A673 (cell line): ENCODE results near the gene SGK1. TPM values are rescaled to one million over a fixed set of nuclear protein-coding genes. Genes with fewer than 3 reads are reported as not detected.

Source experiments
- BruUV-seq: library from RNA; stranded (reverse); fragments of 400-500 nt; replicated peaks from 2 replicates; lab custom pipeline; 2021; lab: Mats Ljungman, UMichigan
- CTCF ChIA-PET: fragments of 300-600 bp; sonication (Branson Sonifier 250); formaldehyde crosslinking; loops from one replicate; lab custom pipeline; 2022; ENCODE audit warnings: antibody characterized with exemption; lab: Charles Lee
- POLR2A ChIA-PET: fragments of 300-600 bp; sonication (Branson Sonifier 250); formaldehyde crosslinking; loops from one replicate; lab custom pipeline; 2022; ENCODE audit warnings: antibody characterized with exemption; ENCODE audit not compliant: low non-redundant PET; lab: Charles Lee
- DNase-seq: peaks from one replicate; pipeline ENCODE4 v3.0.0-alpha.2; 2015; ENCODE audit warnings: low spot score
- H3K27ac ChIP-seq: fragments of 200-600 bp; sonication (generic); 2 replicates; pipeline ENCODE4 v1.5.1; 2016; ENCODE audit warnings: mixed run types, low read depth, mild to moderate bottlenecking, mixed read lengths, antibody characterized with exemption, low read length; ENCODE audit not compliant: poor library complexity, severe bottlenecking
- H3K27me3 ChIP-seq: fragments of 200-600 bp; sonication (generic); replicated peaks from 2 replicates; pipeline ENCODE4 v1.6.1; 2017; ENCODE audit warnings: mixed run types, low read depth, mild to moderate bottlenecking, mixed read lengths, antibody characterized with exemption, low read length; ENCODE audit not compliant: insufficient read depth, poor library complexity
- H3K36me3 ChIP-seq: fragments of 200-600 bp; sonication (generic); 2 replicates; pipeline ENCODE4 v1.6.1; 2016; ENCODE audit warnings: mixed run types, mild to moderate bottlenecking, mixed read lengths, antibody characterized with exemption, low read length; ENCODE audit not compliant: insufficient read depth, poor library complexity, severe bottlenecking
- H3K4me1 ChIP-seq: fragments of 200-600 bp; sonication (generic); 2 replicates; pipeline ENCODE4 v1.6.1; 2017; ENCODE audit warnings: mixed run types, mild to moderate bottlenecking, mixed read lengths, antibody characterized with exemption, low read length; ENCODE audit not compliant: insufficient read depth, poor library complexity, severe bottlenecking
- H3K4me3 ChIP-seq: fragments of 200-600 bp; sonication (generic); 2 replicates; pipeline ENCODE4 v1.5.1; 2016; ENCODE audit warnings: low read depth, mixed run types, mild to moderate bottlenecking, mixed read lengths, low read length; ENCODE audit not compliant: poor library complexity, severe bottlenecking
- H3K9me3 ChIP-seq: fragments of 200-600 bp; sonication (generic); 2 replicates; pipeline ENCODE4 v1.6.1; 2016; ENCODE audit warnings: mixed run types, low read depth, mild to moderate bottlenecking, mixed read lengths, antibody characterized with exemption, low read length; ENCODE audit not compliant: poor library complexity, severe bottlenecking
- CTCF ChIP-seq: fragments of 300-800, 200-600 bp; sonication (generic); conservative IDR thresholded peaks from 2 replicates; pipeline ENCODE4 v1.5.1; 2017; ENCODE audit warnings: low read depth, mild to moderate bottlenecking, antibody characterized with exemption, low read length, moderate library complexity, mixed read lengths
- EZH2 ChIP-seq: fragments of 200-600 bp; sonication (generic); IDR thresholded peaks from 2 replicates; pipeline ENCODE4 v1.6.1; 2017; ENCODE audit warnings: borderline replicate concordance, low read depth, mild to moderate bottlenecking, mixed read lengths, antibody characterized with exemption, low read length; ENCODE audit not compliant: poor library complexity, severe bottlenecking
- intact Hi-C: fragments of 100-400 bp; cut with micrococcal nuclease; formaldehyde crosslinking; loops from one replicate; pipeline ENCODE4 v1.10.0; 2022; ENCODE audit not compliant: unreplicated experiment
- total RNA-seq: library from RNA; stranded (reverse); gene quantifications from 2 replicates; pipeline ENCODE4 v1.2.3, GENCODE V29; 2021

The SGK1 gene
- total RNA-seq, 1 experiment from 2014 or later, result 73.3 TPM

GRCh38 chr6:134172020-134172705 is 145.7 kb downstream of the SGK1 start:
- intact Hi-C loops, result loop anchor here (5.0 to 10.0 kb wide), 2 partner anchors 503 to 770 kb away; no protein-coding TSS in a partner anchor
- peak overlapping the region; percentile 76 for H3K4me3 ChIP-seq
- peaks cover 33% of the 10 kb centered on the region for H3K4me1 ChIP-seq
- H3K9me3 ChIP-seq, result no peaks in the 10 kb centered on the region
- ChIA-PET CTCF (no interaction called here), POLR2A (no interaction called here)
- DNase-seq, result no peak
- BruUV-seq, result no TSS peak
- no peaks in the 10 kb centered on the region for H3K27me3 ChIP-seq
- peaks cover 48% of the 10 kb centered on the region for H3K36me3 ChIP-seq
- TF ChIP-seq EZH2 (no peak), CTCF (no peak)
- no peak overlapping the region for H3K27ac ChIP-seq

- H3K27me3 ChIP-seq, result no peaks in the 10 kb centered on the region
- H3K4me1 ChIP-seq, result peaks cover 33% of the 10 kb centered on the region
- POLR2A ChIA-PET, result no interaction called here
- CTCF ChIA-PET, result no interaction called here
- TF ChIP-seq CTCF, result no peak
- no peak for TF ChIP-seq EZH2
- no peak for DNase-seq
- BruUV-seq, result no TSS peak
- H3K27ac ChIP-seq, result no peak overlapping the region
- H3K9me3 ChIP-seq, result no peaks in the 10 kb centered on the region
- intact Hi-C loops, result loop anchor here (5.0 to 10.0 kb wide), 2 partner anchors 503 to 771 kb away; no protein-coding TSS in a partner anchor
- H3K36me3 ChIP-seq, result peaks cover 48% of the 10 kb centered on the region
- peak overlapping the region; percentile 20 for H3K4me3 ChIP-seq
Measured at GRCh38 chr6:134171517-134171916, 146.4 kb downstream of the SGK1 start.

GRCh38 chr6:134170844-134171243 is 147.1 kb downstream of the SGK1 start:
- Histone ChIP-seq H3K4me1 (peaks cover 33% of the 10 kb centered on the region), H3K9me3 (no peaks in the 10 kb centered on the region), H3K36me3 (peaks cover 48% of the 10 kb centered on the region), H3K27ac (no peak overlapping the region), H3K27me3 (no peaks in the 10 kb centered on the region), H3K4me3 (peak overlapping the region; percentile 20)
- peak; percentile 69 for DNase-seq
- TF ChIP-seq CTCF, result peak; percentile 24; the same call in 1 of the 2 replicates
- TF ChIP-seq EZH2, result no peak
- intact Hi-C loops, result loop anchor here (5.0 to 10.0 kb wide), 2 partner anchors 504 to 771 kb away; no protein-coding TSS in a partner anchor
- POLR2A ChIA-PET, result no interaction called here
- CTCF ChIA-PET, result no interaction called here
- BruUV-seq, result no TSS peak
